Activated naive CD8-positive, alpha-beta T cell treated with anti-CD3 and anti-CD28 coated beads, Interleukin-2, amount 50 U/mL, for 16 hours (primary cell): ENCODE results near the gene FOXO6.
"Not testable (repeated sequence)": the region's sequence is repeated elsewhere in the genome, so short reads cannot be mapped to it uniquely, and the experiment has no call there.

Experiments
- DNase-seq: peaks from one replicate; pipeline ENCODE4 v3.0.0-alpha.2; 2020; ENCODE audit warnings: low read depth, low spot score

FOXO6 gene

GRCh38 chr1:41328780-41329640 lies 32.2 kb upstream of the FOXO6 start:
- DNase-seq, result no peak

- no peak for DNase-seq
Observed at GRCh38 chr1:41329662-41330587, 31.3 kb upstream of the FOXO6 start.

DNA sequence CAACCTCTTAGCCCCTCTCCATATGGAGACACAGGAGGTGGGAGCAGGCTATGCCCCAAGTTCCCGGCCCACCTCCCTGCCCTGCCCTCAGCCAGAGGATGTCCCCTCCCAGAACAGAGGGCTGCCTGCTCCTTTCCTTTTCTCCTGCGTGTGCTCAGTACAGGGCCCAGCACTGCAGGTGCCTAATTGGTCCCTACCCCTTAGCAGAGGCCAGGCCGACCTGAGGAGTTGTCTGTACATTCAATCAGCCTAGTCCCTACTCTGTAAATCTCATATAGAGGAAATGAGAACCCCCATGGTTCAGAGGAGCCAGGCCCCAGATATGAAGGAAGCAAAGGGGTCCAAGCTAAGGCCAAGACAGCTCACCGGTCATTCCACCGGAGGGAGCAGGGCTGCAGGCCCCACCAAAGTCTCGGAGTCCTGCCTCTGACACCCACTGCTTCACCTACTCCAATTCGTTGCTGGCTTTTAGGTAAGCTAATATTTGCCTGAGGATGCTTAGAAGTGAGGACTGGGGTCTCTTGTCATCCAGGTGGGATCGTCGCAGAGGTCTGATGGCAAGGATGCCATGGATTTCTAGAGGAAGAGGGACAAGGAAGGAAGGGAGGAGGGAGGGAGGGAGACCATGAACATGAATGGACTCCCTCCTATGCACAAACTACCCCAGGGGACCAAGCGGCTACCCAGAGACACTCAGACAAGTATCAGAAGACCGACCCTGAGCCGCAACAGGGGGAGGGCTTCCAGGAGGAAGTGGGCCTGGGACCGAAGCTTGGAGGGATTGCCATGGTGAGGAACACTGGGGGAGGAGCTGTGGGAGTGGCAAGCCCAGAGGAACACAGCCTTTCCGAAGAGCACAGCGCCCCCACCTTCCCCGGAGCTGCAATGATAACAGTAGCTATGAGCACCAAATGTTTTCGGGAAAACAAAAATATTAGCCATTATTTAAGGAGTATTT lies 30.4 kb upstream of the FOXO6 start:
- no peak for DNase-seq

- no peak for DNase-seq
Observed at GRCh38 chr1:41331546-41331917, 29.7 kb upstream of the FOXO6 start.

GRCh38 chr1:41332161-41332560 lies 29.1 kb upstream of the FOXO6 start:
- DNase-seq, result not testable (repeated sequence)

- DNase-seq, result no peak
Observed at GRCh38 chr1:41333146-41333784, 28.0 kb upstream of the FOXO6 start.

DNA sequence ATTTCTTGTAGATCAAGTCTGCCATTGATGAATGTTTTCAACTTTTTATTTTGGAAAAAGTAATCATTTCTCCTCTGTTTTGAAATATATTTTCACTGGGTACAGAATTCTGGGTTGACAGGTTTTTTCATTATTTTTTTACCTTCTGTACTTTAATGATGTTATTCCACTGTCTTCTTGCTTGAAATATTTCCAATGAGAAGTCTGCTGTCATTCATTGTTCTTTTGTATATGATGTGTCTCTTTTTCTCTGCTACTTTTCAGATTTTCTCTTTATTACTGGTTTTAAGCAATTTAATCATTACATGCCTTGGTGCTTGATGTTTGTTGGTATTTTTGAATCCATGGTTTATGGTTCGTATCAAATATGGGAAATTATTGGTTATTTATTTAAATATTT lies 22.4 kb upstream of the FOXO6 start:
- DNase-seq, result no peak

- no peak for DNase-seq
Observed at GRCh38 chr1:41340655-41341364, 20.4 kb upstream of the FOXO6 start.

- no peak for DNase-seq
Observed at GRCh38 chr1:41341365-41341683, 19.9 kb upstream of the FOXO6 start.

DNA sequence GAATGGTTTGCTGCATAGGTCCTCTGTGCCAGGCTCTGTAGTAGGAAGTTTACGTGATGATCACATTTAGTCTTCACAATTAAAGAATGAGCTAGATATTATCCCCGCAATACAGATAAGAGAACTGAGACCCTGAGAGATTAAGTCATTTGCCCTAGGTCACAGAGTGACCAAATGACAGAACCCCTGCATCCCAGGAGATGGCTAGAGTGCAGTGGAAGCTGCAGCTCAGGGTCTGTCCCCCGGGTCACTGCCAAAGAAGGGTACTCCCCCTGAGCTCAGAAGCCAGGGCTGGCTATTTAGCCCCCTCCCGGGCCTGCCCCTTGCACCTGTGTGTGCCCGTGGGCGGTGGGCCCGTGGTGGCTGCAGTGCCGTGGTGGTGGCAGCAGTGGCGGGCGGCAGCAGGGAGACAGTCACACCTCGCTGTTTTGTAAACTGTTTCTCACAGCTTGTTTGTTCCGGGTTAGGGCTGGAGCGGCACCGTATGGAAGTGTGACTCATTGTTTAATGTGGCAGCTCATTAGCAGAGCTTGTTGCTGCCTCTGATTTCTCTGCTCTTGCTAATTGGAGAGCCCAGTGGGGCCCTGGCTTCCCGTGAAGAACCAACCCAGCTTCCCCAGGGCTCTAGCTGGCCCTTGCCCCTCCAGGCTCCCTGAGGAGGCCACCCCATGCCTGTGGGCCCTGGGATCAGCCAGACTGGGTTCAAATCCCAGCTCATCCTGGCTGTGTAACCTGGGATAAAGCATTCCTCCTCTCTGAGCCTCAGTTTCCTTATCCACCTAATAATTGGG lies 19.3 kb upstream of the FOXO6 start:
- DNase-seq, result no peak

DNA sequence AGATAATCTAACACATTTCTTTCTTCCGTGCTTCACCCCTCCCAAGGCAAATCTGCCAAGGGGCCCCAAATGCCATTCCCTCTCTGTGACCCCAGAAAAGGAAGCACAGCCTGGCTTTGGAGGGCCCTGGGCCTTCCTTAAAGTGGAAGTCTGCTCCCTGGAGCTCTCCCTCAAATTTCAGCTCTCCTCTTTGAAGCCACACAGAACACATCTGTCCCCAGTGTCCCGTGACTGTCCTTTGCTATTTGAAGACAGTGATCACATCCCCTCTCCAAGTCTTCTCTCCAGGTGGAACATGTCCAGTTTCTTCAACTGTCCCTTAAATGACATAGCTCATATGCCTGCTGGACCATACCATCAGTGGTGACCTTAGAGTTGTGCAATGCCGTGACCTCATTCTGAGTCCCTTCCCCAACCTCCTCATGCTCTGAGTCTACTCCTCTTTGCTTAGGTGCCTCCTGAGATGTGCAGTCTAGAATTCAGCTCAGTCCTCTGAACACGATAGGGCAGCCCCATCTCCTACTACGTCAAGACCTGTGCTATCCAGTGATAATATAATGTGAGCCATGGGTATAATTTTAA lies 18.4 kb upstream of the FOXO6 start:
- no peak for DNase-seq

- no peak for DNase-seq
Observed at GRCh38 chr1:41343790-41344699, 17.2 kb upstream of the FOXO6 start.

- no peak for DNase-seq
Observed at GRCh38 chr1:41344708-41345159, 16.5 kb upstream of the FOXO6 start.

DNA sequence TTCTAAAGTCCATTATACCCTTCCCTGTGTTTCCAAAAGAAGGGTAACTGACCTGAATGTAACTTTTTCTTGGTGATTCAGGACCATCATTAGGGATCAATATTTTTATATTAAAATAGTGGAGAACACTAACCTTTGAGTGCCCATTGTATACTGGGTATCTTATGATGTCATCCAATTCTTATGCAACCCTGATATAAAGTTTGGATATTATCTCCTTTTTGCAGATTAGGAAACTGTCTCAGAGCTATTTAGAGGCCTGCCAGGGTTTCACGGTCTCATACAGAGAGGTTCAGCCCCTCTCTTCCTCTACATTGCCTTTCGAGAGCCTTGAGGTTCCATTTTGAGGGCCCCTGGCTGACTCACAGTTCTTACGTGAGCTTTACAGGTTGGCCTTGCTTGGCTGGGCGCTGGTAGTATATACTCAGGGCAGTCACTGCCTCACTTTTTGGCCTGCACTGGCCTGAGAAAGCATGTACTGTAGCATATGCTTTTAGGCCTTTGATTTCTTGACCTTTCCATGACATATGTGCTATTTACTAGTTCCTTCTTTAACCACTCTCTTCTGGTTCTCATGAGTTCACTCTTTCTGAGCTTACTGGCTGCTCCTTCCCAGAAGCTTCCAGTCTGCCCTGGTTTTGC lies 15.7 kb upstream of the FOXO6 start:
- DNase-seq, result no peak

DNA sequence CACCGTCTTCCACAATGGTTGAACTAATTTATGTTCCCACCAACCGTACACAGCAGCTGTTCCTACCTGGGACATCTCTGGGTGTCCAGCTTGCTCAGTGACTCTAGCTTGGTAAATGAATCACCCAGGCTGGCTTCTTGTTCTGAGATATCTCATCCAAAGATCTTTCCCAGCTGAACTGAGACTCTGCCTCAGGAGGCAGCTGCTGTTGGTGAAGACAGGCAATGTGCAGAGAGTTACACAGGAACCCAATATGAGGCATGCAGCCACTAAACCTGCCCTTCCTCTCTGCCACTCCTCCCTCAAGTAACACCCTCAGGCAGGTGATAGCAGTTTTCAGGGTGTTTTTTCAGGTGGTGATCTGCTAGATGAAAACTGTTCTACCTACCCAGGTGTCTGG lies 14.0 kb upstream of the FOXO6 start:
- no peak for DNase-seq

DNA sequence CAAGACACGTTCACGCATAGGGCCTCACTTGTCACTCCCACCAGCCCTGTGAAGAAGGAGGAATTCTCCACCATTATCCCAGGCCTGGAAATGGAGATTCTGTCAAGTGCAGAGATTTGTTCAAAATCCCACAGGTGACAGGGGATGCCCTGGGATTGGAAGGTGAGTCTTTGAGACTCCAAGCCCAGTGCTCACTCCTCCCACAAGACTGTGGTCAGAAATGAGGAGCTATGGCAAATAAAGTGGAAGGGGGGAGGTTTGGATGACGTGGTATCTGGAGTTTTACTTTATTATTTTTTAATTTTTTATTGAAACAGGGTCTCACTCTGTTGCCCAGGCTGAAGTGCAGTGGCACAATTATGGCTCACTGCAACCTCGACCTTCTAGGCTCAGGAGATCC lies 12.8 kb upstream of the FOXO6 start:
- no peak for DNase-seq

DNA sequence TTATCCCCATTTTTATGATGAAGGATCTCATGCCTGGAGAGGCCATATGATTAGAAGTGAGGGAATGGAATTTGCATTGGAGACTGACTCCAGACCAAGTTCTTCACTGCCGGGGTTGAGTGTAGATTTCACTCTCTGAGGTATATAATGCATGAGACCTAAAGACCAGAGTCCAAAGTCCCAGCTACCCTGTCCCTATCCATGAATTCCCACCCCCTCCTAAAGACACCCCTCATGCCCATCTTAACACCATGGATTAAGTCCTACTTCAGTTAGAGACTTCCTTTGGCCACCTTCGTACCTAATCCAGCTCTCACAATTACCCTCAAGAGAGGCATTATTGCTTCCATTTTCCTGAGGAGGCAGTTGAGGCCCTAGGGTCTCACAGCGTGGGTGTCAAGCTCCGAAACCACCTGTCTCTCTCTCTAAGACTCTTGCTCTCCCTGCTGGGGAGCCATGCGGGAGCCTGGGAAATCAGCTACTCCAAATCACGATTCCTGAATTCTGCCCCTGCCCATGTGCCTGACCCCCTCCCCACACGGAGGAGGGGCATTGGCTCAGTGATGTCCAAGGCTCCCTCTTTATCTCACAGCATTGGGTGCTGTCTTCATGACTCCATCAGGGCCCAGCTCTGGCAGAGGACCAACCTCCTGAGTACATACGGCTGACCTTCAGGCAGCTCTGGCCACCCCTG lies 11.7 kb upstream of the FOXO6 start:
- no peak for DNase-seq
